Upper lobe of right lung (tissue), 1 donor: ENCODE measurements around the gene SLC39A6. TPM values are rescaled to one million over a fixed set of nuclear protein-coding genes. Genes with fewer than 3 reads are reported as not detected.
"Not testable (repeated sequence)": the region's sequence is repeated elsewhere in the genome, so short reads cannot be mapped to it uniquely, and the experiment has no call there.

Source experiments
- ATAC-seq: fragments of 200-7000 bp; cut with Tn5 transposase; one replicate; pipeline ENCODE4 v1.9.1; 2020; ENCODE audit warnings: mild to moderate bottlenecking, moderate library complexity
- DNase-seq: peaks from one replicate; pipeline ENCODE4 v3.0.0-alpha.2; 2020
- H3K27ac ChIP-seq: fragments of 200-600 bp; one replicate; pipeline ENCODE4 v1.8.0; 2022
- H3K27me3 ChIP-seq: fragments of 200-600 bp; one replicate; pipeline ENCODE4 v1.8.0; 2022; ENCODE audit warnings: mild to moderate bottlenecking
- H3K36me3 ChIP-seq: fragments of 200-600 bp; one replicate; pipeline ENCODE4 v1.8.0; 2022
- H3K4me1 ChIP-seq: fragments of 200-600 bp; one replicate; pipeline ENCODE4 v1.8.0; 2022
- H3K4me3 ChIP-seq: fragments of 200-600 bp; one replicate; pipeline ENCODE4 v1.8.0; 2022; ENCODE audit warnings: mild to moderate bottlenecking
- H3K9me3 ChIP-seq: fragments of 200-600 bp; one replicate; pipeline ENCODE4 v1.8.0; 2022
- CTCF ChIP-seq: fragments of 200-600 bp; IDR thresholded peaks from one replicate; pipeline ENCODE4 v1.8.0; 2022; ENCODE audit warnings: antibody characterized with exemption
- intact Hi-C: fragments of 100-400 bp; cut with DNase I; formaldehyde crosslinking; loops from one replicate; pipeline ENCODE4 v1.11.0; 2022
- total RNA-seq: library from RNA; stranded (reverse); fragmentation: NEBNext Ultra II Directional; extraction: Animal tissue kit (Norgen Biotek cat#: 25700); gene quantifications from one replicate; pipeline ENCODE4 v1.2.1, GENCODE V29; 2021
- donor health status: DM: no; HTN: yes; CAD: no; lungs with severe emphysema.

Gene SLC39A6
- total RNA-seq, 1 donor from 2014 or later: 24.3 TPM

GRCh38 chr18:36086186-36086585 lies 43.0 kb downstream of the SLC39A6 start:
- peaks cover 4% of the 10 kb centered on the region for H3K27me3 ChIP-seq
- no peaks in the 10 kb centered on the region for H3K4me1 ChIP-seq
- no peak overlapping the region for H3K4me3 ChIP-seq
- intact Hi-C loops: no loop called here
- H3K9me3 ChIP-seq: no peaks in the 10 kb centered on the region
- no peaks in the 10 kb centered on the region for H3K36me3 ChIP-seq
- DNase-seq (no peak), ATAC-seq (no peak)
- H3K27ac ChIP-seq: no peak overlapping the region
- TF ChIP-seq CTCF: no peak

GRCh38 chr18:36085195-36085594 lies 43.9 kb downstream of the SLC39A6 start:
- intact Hi-C loops: no loop called here
- DNase-seq (no peak), ATAC-seq (no peak)

GRCh38 chr18:36083729-36084128 lies 45.4 kb downstream of the SLC39A6 start:
- intact Hi-C loops: no loop called here
- H3K4me1 ChIP-seq: no peaks in the 10 kb centered on the region
- no peak for ATAC-seq
- no peaks in the 10 kb centered on the region for H3K36me3 ChIP-seq
- H3K27ac ChIP-seq: no peak overlapping the region
- no peak for DNase-seq
- peaks cover 4% of the 10 kb centered on the region for H3K27me3 ChIP-seq
- TF ChIP-seq CTCF: no peak
- no peak overlapping the region for H3K4me3 ChIP-seq
- H3K9me3 ChIP-seq: peaks cover 9% of the 10 kb centered on the region

More at GRCh38 chr18:36085195-36085594, 43.9 kb downstream of the SLC39A6 start:
- no peak for TF ChIP-seq CTCF
- H3K27me3 ChIP-seq: peaks cover 4% of the 10 kb centered on the region
- H3K9me3 ChIP-seq: peaks cover 9% of the 10 kb centered on the region
- no peaks in the 10 kb centered on the region for H3K4me1 ChIP-seq
- no peak overlapping the region for H3K4me3 ChIP-seq
- no peaks in the 10 kb centered on the region for H3K36me3 ChIP-seq
- H3K27ac ChIP-seq: no peak overlapping the region

- ATAC-seq, H3K27ac ChIP-seq, DNase-seq, intact Hi-C loops, H3K27me3 ChIP-seq, H3K4me3 ChIP-seq, H3K4me1 ChIP-seq, H3K36me3 ChIP-seq, H3K9me3 ChIP-seq: not testable (repeated sequence)
Observed at GRCh38 chr18:36081118-36081517, 48.0 kb downstream of the SLC39A6 start.

- no peaks in the 10 kb centered on the region for H3K4me1 ChIP-seq
- no peak for TF ChIP-seq CTCF
- peaks cover 9% of the 10 kb centered on the region for H3K9me3 ChIP-seq
- no peak overlapping the region for H3K27ac ChIP-seq
- no peak overlapping the region for H3K4me3 ChIP-seq
- no peaks in the 10 kb centered on the region for H3K27me3 ChIP-seq
- DNase-seq: no peak
- intact Hi-C loops: no loop called here
- no peaks in the 10 kb centered on the region for H3K36me3 ChIP-seq
- no peak for ATAC-seq
Observed at GRCh38 chr18:36078751-36079529, 50.2 kb downstream of the SLC39A6 start.

GRCh38 chr18:36077764-36078163 lies 51.4 kb downstream of the SLC39A6 start:
- intact Hi-C loops, H3K4me1 ChIP-seq, H3K4me3 ChIP-seq, H3K27me3 ChIP-seq, H3K9me3 ChIP-seq, ATAC-seq, H3K36me3 ChIP-seq, DNase-seq, H3K27ac ChIP-seq: not testable (repeated sequence)
